ENCODE data around the gene B4GALT5. TPM values are rescaled to one million over a fixed set of nuclear protein-coding genes. Genes with fewer than 3 reads are reported as not detected.
A peak's percentile ranks its signal among the peaks of the same experiment; 100 is the strongest.

Gene B4GALT5
- total RNA-seq, 1 experiment from 2014 or later = 62.4 TPM

DNA sequence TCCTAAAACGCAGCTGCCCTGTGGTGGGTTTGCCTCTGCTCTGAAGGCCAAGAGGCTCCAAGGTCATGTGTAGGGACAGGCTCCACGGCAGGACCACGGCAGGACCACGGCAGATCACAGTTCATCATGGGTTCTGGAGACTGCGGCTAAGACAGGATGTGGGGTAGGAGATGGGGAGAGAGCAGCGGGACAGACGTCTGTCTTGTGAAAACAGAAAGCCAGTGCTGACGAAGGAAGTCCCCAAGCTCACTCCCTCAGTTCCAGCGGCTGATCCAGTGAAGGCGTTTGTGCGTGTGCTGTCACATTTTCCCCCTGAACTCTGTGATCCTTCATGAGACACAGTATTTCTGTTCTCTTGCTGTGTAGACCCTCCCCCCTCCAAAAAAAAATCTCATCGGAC lies 77.8 kb downstream of the B4GALT5 start (continued):
- TF ChIP-seq, protein P1, sequence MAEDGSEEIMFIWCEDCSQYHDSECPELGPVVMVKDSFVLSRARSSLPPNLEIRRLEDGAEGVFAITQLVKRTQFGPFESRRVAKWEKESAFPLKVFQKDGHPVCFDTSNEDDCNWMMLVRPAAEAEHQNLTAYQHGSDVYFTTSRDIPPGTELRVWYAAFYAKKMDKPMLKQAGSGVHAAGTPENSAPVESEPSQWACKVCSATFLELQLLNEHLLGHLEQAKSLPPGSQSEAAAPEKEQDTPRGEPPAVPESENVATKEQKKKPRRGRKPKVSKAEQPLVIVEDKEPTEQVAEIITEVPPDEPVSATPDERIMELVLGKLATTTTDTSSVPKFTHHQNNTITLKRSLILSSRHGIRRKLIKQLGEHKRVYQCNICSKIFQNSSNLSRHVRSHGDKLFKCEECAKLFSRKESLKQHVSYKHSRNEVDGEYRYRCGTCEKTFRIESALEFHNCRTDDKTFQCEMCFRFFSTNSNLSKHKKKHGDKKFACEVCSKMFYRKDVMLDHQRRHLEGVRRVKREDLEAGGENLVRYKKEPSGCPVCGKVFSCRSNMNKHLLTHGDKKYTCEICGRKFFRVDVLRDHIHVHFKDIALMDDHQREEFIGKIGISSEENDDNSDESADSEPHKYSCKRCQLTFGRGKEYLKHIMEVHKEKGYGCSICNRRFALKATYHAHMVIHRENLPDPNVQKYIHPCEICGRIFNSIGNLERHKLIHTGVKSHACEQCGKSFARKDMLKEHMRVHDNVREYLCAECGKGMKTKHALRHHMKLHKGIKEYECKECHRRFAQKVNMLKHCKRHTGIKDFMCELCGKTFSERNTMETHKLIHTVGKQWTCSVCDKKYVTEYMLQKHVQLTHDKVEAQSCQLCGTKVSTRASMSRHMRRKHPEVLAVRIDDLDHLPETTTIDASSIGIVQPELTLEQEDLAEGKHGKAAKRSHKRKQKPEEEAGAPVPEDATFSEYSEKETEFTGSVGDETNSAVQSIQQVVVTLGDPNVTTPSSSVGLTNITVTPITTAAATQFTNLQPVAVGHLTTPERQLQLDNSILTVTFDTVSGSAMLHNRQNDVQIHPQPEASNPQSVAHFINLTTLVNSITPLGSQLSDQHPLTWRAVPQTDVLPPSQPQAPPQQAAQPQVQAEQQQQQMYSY (CRISPR knock-in tag; IDR thresholded peaks at IDR 0.05) = no peak
- no peak for TF ChIP-seq RORB (CRISPR knock-in tag; IDR thresholded peaks at IDR 0.05)
- TF ChIP-seq TEAD1 (CRISPR knock-in tag; IDR thresholded peaks at IDR 0.05) = no peak
- TF ChIP-seq, protein P2, sequence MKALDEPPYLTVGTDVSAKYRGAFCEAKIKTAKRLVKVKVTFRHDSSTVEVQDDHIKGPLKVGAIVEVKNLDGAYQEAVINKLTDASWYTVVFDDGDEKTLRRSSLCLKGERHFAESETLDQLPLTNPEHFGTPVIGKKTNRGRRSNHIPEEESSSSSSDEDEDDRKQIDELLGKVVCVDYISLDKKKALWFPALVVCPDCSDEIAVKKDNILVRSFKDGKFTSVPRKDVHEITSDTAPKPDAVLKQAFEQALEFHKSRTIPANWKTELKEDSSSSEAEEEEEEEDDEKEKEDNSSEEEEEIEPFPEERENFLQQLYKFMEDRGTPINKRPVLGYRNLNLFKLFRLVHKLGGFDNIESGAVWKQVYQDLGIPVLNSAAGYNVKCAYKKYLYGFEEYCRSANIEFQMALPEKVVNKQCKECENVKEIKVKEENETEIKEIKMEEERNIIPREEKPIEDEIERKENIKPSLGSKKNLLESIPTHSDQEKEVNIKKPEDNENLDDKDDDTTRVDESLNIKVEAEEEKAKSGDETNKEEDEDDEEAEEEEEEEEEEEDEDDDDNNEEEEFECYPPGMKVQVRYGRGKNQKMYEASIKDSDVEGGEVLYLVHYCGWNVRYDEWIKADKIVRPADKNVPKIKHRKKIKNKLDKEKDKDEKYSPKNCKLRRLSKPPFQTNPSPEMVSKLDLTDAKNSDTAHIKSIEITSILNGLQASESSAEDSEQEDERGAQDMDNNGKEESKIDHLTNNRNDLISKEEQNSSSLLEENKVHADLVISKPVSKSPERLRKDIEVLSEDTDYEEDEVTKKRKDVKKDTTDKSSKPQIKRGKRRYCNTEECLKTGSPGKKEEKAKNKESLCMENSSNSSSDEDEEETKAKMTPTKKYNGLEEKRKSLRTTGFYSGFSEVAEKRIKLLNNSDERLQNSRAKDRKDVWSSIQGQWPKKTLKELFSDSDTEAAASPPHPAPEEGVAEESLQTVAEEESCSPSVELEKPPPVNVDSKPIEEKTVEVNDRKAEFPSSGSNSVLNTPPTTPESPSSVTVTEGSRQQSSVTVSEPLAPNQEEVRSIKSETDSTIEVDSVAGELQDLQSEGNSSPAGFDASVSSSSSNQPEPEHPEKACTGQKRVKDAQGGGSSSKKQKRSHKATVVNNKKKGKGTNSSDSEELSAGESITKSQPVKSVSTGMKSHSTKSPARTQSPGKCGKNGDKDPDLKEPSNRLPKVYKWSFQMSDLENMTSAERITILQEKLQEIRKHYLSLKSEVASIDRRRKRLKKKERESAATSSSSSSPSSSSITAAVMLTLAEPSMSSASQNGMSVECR (CRISPR knock-in tag; IDR thresholded peaks at IDR 0.05; ENCODE audit: borderline replicate concordance) = no peak

DNA sequence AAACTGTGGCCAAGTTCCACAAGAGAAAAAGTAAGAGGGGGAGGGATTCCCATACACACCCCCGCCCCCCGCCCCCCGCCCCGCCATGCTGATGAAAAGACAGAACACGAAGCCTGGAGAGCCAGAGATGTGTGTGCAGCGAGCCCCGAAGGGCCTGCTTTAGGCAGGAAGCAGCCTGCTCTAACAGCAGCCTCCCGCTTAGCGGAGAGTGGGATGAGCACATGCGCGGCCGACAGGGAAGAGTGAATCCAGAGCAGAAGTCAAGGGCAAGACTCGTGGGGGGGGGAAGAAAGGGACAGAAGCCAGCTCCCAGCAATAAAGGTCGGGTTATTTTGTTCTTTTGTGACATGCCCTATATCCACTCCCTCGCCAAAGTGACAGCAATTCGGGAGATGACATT lies 78.5 kb downstream of the B4GALT5 start:
- CTCF ChIA-PET = interaction anchor here (0.9 to 1.5 kb wide), 5 partner anchors 24 to 211 kb away, joined by 3 to 7 read pairs (median 3); no protein-coding TSS in a partner anchor
- no peak for DNase-seq (ENCODE audit: low spot score)
- Mint-ChIP-seq H3K27me3 (ENCODE audit: low read depth) (no peaks in the 10 kb centered on the region), H3K4me3 (no peak overlapping the region), H3K9me3 (no peaks in the 10 kb centered on the region), H3K36me3 (peaks cover 37% of the 10 kb centered on the region), H3K4me1 (peaks cover 49% of the 10 kb centered on the region), H3K27ac (no peak overlapping the region; the same call in 1 of the 2 replicates)
- no peak for ATAC-seq
- POLR2A ChIA-PET = no interaction called here
- TF ChIP-seq ZNF232 (CRISPR knock-in tag; IDR thresholded peaks at IDR 0.05) = no peak
- TF ChIP-seq SOX15 (CRISPR knock-in tag; IDR thresholded peaks at IDR 0.05) = no peak
- no peak for TF ChIP-seq NR1H2 (CRISPR knock-in tag; IDR thresholded peaks at IDR 0.05)
- TF ChIP-seq MYBL2 (CRISPR knock-in tag; IDR thresholded peaks at IDR 0.05) = no peak

DNA sequence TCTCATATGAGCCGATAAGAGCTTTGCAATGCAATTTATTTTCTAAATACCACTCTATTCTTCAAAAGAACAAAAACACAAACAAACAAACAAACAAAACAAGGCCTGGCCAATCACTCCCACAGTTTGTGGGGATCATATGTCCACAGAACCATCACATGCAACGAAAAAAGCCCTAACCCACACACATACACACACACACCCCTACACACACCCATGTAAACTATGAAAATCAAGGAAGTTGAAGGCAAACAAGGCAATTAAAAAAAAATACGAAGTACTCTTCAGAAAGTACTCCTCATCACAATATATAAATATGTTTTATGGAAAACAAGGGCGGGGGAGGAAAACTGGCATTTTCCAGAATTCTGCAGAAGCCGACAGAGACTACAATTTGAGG lies 79.6 kb downstream of the B4GALT5 start:
- H3K36me3 Mint-ChIP-seq = peaks cover 31% of the 10 kb centered on the region
- POLR2A ChIA-PET = no interaction called here
- no peak for TF ChIP-seq SOX15 (CRISPR knock-in tag; IDR thresholded peaks at IDR 0.05)

DNA sequence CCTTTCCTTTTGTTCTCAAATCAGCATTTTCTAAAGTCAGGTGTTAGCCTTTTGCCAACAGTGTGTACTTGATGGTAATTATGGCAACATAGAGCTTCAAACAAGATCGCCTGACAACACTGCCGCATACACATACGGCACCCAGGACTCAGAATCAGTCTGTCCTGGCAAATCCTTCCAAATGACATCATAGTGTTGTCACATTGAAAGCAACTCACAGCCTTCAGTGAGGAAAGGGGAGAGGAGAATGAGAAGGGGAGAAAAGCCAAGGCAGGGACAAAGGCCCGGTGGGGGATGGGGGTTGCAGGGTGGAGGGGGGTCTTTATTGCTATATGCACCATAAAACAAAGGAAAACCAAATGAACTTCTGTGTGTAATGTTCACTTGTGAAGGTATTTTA lies 80.0 kb downstream of the B4GALT5 start:
- ATAC-seq (no peak), DNase-seq (ENCODE audit: low spot score) (no peak)
- Mint-ChIP-seq H3K4me1 (peaks cover 49% of the 10 kb centered on the region), H3K36me3 (peaks cover 31% of the 10 kb centered on the region), H3K27me3 (ENCODE audit: low read depth) (no peaks in the 10 kb centered on the region), H3K4me3 (no peak overlapping the region), H3K27ac (peak overlapping the region; percentile 91), H3K9me3 (peaks cover 3% of the 10 kb centered on the region; the same call in 1 of the 2 replicates)
- ChIA-PET CTCF (interaction anchor here (0.5 to 1.3 kb wide), 3 partner anchors 25 to 212 kb away, joined by 3 to 6 read pairs (median 3); no protein-coding TSS in a partner anchor), POLR2A (no interaction called here)
- TF ChIP-seq, protein P3, sequence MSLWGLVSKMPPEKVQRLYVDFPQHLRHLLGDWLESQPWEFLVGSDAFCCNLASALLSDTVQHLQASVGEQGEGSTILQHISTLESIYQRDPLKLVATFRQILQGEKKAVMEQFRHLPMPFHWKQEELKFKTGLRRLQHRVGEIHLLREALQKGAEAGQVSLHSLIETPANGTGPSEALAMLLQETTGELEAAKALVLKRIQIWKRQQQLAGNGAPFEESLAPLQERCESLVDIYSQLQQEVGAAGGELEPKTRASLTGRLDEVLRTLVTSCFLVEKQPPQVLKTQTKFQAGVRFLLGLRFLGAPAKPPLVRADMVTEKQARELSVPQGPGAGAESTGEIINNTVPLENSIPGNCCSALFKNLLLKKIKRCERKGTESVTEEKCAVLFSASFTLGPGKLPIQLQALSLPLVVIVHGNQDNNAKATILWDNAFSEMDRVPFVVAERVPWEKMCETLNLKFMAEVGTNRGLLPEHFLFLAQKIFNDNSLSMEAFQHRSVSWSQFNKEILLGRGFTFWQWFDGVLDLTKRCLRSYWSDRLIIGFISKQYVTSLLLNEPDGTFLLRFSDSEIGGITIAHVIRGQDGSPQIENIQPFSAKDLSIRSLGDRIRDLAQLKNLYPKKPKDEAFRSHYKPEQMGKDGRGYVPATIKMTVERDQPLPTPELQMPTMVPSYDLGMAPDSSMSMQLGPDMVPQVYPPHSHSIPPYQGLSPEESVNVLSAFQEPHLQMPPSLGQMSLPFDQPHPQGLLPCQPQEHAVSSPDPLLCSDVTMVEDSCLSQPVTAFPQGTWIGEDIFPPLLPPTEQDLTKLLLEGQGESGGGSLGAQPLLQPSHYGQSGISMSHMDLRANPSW (CRISPR knock-in tag; conservative IDR thresholded peaks at IDR 0.05; ENCODE audit: low read depth) = no peak
- TF ChIP-seq, protein P4, sequence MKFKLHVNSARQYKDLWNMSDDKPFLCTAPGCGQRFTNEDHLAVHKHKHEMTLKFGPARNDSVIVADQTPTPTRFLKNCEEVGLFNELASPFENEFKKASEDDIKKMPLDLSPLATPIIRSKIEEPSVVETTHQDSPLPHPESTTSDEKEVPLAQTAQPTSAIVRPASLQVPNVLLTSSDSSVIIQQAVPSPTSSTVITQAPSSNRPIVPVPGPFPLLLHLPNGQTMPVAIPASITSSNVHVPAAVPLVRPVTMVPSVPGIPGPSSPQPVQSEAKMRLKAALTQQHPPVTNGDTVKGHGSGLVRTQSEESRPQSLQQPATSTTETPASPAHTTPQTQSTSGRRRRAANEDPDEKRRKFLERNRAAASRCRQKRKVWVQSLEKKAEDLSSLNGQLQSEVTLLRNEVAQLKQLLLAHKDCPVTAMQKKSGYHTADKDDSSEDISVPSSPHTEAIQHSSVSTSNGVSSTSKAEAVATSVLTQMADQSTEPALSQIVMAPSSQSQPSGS (CRISPR knock-in tag; IDR thresholded peaks at IDR 0.05; ENCODE audit: borderline replicate concordance, low read depth) = no peak
- no peak for TF ChIP-seq TP53 (CRISPR knock-in tag; IDR thresholded peaks at IDR 0.05)

More for the DNA sequence above, 79.6 kb downstream of the B4GALT5 start:
- no peak for ATAC-seq
- no peak for DNase-seq (ENCODE audit: low spot score)
- no peaks in the 10 kb centered on the region for H3K27me3 Mint-ChIP-seq (ENCODE audit: low read depth)
- peaks cover 3% of the 10 kb centered on the region; the same call in 1 of the 2 replicates for H3K9me3 Mint-ChIP-seq
- peaks cover 49% of the 10 kb centered on the region for H3K4me1 Mint-ChIP-seq
- H3K27ac Mint-ChIP-seq = peak overlapping the region; percentile 22
- CTCF ChIA-PET = interaction anchor here (0.6 to 1.5 kb wide), 6 partner anchors 23 to 212 kb away, joined by 3 to 7 read pairs (median 3); no protein-coding TSS in a partner anchor
- no peak overlapping the region for H3K4me3 Mint-ChIP-seq
